ENCODE results near the gene ZDHHC11B.
"Not testable (repeated sequence)": the region's sequence is repeated elsewhere in the genome, so short reads cannot be mapped to it uniquely, and the experiment has no call there.

DNA sequence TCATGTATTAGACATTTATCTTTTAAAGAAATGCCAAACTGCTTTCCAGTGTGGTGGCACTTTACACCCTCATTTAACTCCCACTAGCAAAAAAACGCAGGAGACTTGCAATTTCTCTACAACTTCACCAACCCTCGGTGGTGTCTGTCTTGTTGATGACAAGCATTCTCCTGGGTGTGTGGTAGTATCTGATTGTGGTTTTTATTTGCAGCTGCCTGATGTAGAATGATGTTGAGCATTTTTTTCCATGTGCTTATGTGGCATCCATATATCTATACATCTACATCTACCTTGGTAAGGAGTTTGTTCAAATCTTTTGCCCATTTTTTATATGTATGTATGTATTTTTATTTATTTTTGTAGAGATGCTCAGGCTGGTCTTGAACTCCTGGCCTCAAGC is 49.5 kb upstream of the ZDHHC11B start:
- not testable (repeated sequence) for TF ChIP-seq POLR2AphosphoS5, POLR2A, EP300 (IDR thresholded peaks at IDR 0.05)
- TF ChIP-seq, protein P1, sequence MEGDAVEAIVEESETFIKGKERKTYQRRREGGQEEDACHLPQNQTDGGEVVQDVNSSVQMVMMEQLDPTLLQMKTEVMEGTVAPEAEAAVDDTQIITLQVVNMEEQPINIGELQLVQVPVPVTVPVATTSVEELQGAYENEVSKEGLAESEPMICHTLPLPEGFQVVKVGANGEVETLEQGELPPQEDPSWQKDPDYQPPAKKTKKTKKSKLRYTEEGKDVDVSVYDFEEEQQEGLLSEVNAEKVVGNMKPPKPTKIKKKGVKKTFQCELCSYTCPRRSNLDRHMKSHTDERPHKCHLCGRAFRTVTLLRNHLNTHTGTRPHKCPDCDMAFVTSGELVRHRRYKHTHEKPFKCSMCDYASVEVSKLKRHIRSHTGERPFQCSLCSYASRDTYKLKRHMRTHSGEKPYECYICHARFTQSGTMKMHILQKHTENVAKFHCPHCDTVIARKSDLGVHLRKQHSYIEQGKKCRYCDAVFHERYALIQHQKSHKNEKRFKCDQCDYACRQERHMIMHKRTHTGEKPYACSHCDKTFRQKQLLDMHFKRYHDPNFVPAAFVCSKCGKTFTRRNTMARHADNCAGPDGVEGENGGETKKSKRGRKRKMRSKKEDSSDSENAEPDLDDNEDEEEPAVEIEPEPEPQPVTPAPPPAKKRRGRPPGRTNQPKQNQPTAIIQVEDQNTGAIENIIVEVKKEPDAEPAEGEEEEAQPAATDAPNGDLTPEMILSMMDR (IDR thresholded peaks at IDR 0.05) = not testable (repeated sequence)

Measured in stomach (tissue), 4 donors.